Measurements from ENCODE around the gene MMAB. TPM values are rescaled to one million over a fixed set of nuclear protein-coding genes. Genes with fewer than 3 reads are reported as not detected.

MMAB gene
- total and polyA plus RNA-seq, 2 experiments from 2014 or later, result 89.4 to 174 TPM

GRCh38 chr12:109617491-109617890 is 44.2 kb upstream of the MMAB start:
- Histone ChIP-seq H3K4me3 (no peak overlapping the region), H3K36me3 (no peaks in the 10 kb centered on the region), H3K27me3 (no peaks in the 10 kb centered on the region), H3K9me3 (ENCODE audit: low read depth) (no peaks in the 10 kb centered on the region), H3K4me1 (ENCODE audit: low read depth) (peaks cover 3% of the 10 kb centered on the region), H3K27ac (no peak overlapping the region)
- TF ChIP-seq, protein P1, sequence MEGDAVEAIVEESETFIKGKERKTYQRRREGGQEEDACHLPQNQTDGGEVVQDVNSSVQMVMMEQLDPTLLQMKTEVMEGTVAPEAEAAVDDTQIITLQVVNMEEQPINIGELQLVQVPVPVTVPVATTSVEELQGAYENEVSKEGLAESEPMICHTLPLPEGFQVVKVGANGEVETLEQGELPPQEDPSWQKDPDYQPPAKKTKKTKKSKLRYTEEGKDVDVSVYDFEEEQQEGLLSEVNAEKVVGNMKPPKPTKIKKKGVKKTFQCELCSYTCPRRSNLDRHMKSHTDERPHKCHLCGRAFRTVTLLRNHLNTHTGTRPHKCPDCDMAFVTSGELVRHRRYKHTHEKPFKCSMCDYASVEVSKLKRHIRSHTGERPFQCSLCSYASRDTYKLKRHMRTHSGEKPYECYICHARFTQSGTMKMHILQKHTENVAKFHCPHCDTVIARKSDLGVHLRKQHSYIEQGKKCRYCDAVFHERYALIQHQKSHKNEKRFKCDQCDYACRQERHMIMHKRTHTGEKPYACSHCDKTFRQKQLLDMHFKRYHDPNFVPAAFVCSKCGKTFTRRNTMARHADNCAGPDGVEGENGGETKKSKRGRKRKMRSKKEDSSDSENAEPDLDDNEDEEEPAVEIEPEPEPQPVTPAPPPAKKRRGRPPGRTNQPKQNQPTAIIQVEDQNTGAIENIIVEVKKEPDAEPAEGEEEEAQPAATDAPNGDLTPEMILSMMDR (IDR thresholded peaks at IDR 0.05; ENCODE audit: low read depth, low read length), result no peak
- DNase-seq (ENCODE audit: low read depth in 1 of 2, low spot score in 1 of 2), result no peak

DNA sequence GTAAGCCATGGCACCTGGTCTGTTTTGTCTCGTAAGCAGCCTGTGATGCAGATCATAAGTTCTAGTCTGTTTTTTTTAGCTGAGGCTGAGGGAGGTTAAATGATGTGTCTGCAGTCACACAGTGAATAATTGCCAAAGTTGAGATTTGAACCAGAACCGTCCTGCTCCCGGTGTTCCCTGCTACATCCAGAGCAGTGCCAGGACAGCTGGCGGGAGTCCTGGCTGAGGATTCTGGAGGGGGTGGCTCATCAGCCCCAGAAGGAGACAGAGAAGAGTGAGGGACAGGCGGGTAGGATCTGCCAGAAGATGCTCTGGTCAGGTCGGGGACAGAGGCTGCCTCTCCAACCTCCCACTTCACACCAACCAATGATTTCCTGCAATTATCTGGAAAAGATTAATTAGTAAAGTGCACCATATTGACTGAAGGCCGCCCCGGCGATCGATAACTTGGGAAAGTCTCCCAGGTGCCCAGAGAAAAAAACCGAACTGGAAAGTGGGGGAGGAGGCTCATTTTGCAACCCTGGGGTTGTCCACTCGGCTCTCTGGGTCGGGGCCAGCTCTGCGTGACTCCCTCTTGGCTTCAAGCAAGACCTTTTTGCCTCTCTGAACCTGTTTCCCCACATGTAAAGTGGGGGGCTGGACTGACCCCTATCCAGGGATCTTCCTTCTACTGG is 42.4 kb upstream of the MMAB start:
- TF ChIP-seq, protein P1 (IDR thresholded peaks at IDR 0.05; ENCODE audit: low read depth, low read length), result no peak
- DNase-seq (ENCODE audit: low read depth in 1 of 2, low spot score in 1 of 2), result no peak
- Histone ChIP-seq H3K27ac (no peak overlapping the region), H3K4me3 (no peak overlapping the region), H3K9me3 (ENCODE audit: low read depth) (no peaks in the 10 kb centered on the region), H3K4me1 (ENCODE audit: low read depth) (peaks cover 3% of the 10 kb centered on the region), H3K27me3 (no peaks in the 10 kb centered on the region), H3K36me3 (no peaks in the 10 kb centered on the region)

- Histone ChIP-seq H3K4me3 (no peak overlapping the region), H3K9me3 (ENCODE audit: low read depth) (no peaks in the 10 kb centered on the region), H3K27me3 (no peaks in the 10 kb centered on the region), H3K4me1 (ENCODE audit: low read depth) (peaks cover 3% of the 10 kb centered on the region), H3K27ac (no peak overlapping the region), H3K36me3 (no peaks in the 10 kb centered on the region)
- TF ChIP-seq, protein P1 (IDR thresholded peaks at IDR 0.05; ENCODE audit: low read depth, low read length), result no peak
- DNase-seq (ENCODE audit: low read depth in 1 of 2, low spot score in 1 of 2), result no peak
Measured at GRCh38 chr12:109613649-109614455, 40.5 kb upstream of the MMAB start.

DNA sequence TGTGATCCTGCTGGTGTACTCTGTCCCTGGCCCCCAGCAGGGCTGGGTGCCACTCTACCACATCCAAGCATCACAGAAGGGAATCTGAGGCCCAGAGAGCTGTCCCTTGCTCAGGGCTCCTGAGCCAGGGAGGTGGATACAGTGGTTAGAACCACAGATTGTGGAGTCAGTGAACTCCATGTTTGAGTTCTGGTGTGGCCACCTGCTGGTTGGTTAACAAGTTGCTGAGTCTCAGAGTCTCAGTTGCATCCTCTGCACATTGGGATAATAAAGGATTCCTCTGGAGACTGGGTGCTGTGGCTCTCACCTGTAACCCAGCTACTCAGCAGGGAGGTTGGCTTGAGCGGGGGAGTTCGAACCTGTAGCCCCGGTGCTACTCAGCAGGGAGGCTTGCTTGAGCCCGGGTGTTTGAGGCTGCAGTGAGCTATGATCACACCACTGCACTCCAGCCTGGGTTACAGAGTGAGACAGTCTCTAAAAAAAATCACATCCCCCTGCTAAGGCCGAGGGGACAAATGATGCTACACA is 39.7 kb upstream of the MMAB start:
- Histone ChIP-seq H3K9me3 (ENCODE audit: low read depth) (no peaks in the 10 kb centered on the region), H3K27me3 (no peaks in the 10 kb centered on the region), H3K36me3 (no peaks in the 10 kb centered on the region), H3K4me1 (ENCODE audit: low read depth) (peaks cover 3% of the 10 kb centered on the region), H3K4me3 (no peak overlapping the region), H3K27ac (no peak overlapping the region)
- TF ChIP-seq, protein P1 (IDR thresholded peaks at IDR 0.05; ENCODE audit: low read depth, low read length), result peak; percentile 41
- DNase-seq (ENCODE audit: low read depth in 1 of 2, low spot score in 1 of 2), result peak in 1 of 2 donors; percentile 21

DNA sequence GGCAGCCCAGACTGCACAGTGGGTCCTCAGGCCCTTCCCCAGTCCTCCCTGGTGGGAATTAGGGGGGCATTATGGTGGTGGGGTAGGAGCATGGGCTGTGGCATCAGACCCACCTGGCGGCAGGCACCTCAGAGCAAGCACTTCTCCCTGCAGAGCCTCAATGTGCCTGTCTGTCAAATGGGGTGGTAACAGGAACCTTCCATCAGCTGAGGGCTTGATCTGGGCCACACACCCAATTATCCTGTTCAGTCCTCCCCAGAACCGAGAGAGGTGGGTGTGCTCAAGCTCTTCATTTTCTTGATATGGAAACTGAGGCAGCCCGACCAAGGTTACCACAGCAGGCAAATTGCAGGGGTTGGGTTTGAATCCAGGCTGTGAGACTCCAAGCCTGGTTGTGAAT is 38.7 kb upstream of the MMAB start:
- Histone ChIP-seq H3K36me3 (no peaks in the 10 kb centered on the region), H3K27ac (no peak overlapping the region), H3K27me3 (no peaks in the 10 kb centered on the region), H3K4me1 (ENCODE audit: low read depth) (peaks cover 6% of the 10 kb centered on the region), H3K4me3 (no peak overlapping the region), H3K9me3 (ENCODE audit: low read depth) (no peaks in the 10 kb centered on the region)
- TF ChIP-seq, protein P1 (IDR thresholded peaks at IDR 0.05; ENCODE audit: low read depth, low read length), result no peak
- DNase-seq (ENCODE audit: low read depth in 1 of 2, low spot score in 1 of 2), result no peak
